Testis (tissue), 2 donors: ENCODE measurements around the gene GOLGA6L10.
"Not testable (repeated sequence)": the region's sequence is repeated elsewhere in the genome, so short reads cannot be mapped to it uniquely, and the experiment has no call there.

Source experiments
- POLR2A ChIP-seq: fragments of 450-650 bp; IDR thresholded peaks from one replicate; pipeline ENCODE4 v1.6.1; 2017; ENCODE audit warnings: antibody characterized with exemption, mild to moderate bottlenecking, moderate library complexity
- TF ChIP-seq, protein P1 (sequence below), 3 experiments: fragments of 450-650 bp in 2 of 3; fragments of 200-600 bp in 1 of 3; sonication (generic) in 1 of 3; IDR thresholded peaks; one replicate each; pipeline ENCODE4 v1.5.1; 2016 to 2019; ENCODE audit warnings: antibody characterized with exemption in 3 of 3, mild to moderate bottlenecking in 2 of 3, moderate library complexity in 1 of 3

DNA sequence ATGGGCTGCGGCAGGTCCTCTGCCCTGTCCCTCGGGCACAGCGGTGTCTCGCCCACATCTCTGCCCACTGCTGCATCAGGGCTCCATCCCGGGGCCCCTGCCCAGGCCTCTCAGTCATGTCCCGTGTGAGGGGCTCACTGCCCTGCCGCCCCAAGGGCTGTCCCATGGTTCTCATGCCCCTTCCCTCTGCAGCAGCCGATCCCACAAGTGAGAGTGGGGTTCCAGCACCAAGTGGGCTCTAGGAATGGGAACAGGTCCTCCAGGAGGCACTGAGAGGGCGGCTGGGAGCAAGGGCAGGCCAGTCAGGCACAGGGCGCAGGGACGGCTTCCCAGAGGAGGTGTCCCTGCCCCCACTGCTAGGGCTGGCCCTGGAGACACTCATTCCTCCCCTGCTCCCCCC, 18.4 kb downstream of the GOLGA6L10 start:
- TF ChIP-seq, protein P1, sequence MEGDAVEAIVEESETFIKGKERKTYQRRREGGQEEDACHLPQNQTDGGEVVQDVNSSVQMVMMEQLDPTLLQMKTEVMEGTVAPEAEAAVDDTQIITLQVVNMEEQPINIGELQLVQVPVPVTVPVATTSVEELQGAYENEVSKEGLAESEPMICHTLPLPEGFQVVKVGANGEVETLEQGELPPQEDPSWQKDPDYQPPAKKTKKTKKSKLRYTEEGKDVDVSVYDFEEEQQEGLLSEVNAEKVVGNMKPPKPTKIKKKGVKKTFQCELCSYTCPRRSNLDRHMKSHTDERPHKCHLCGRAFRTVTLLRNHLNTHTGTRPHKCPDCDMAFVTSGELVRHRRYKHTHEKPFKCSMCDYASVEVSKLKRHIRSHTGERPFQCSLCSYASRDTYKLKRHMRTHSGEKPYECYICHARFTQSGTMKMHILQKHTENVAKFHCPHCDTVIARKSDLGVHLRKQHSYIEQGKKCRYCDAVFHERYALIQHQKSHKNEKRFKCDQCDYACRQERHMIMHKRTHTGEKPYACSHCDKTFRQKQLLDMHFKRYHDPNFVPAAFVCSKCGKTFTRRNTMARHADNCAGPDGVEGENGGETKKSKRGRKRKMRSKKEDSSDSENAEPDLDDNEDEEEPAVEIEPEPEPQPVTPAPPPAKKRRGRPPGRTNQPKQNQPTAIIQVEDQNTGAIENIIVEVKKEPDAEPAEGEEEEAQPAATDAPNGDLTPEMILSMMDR (IDR thresholded peaks at IDR 0.05), result not testable (repeated sequence)
- not testable (repeated sequence) for TF ChIP-seq POLR2A
